ENCODE measurements around the gene RPL34. TPM values are rescaled to one million over a fixed set of nuclear protein-coding genes. Genes with fewer than 3 reads are reported as not detected.

The RPL34 gene
- total and polyA plus RNA-seq, 2 of the 4 experiments (the other 2 are of a cell fraction): 1,435 to 2,037 TPM

DNA sequence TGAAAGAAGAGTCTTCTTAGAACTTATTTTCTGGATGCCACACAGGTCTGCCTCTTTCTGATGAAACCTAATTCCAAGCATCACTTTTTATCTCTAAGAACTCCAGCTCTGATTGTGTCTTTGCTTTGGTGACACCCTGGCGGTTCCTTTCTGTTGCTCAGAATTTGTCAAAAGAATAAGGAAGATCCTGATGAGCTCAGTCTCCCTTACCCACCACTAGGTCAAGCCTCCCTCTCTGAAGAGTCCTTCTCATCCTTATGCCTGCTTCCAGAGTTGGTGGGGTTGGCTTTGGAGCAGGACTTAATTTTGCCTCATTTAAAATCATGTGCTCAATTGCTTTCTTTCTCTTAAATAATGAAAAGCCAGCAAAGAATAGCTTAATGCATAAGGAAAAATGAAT lies 31.5 kb upstream of the RPL34 start:
- Histone ChIP-seq H3K27ac (ENCODE audit: insufficient read depth, low read length) (no peak overlapping the region), H2BK120ac (ENCODE audit: low read depth, low read length) (no peak overlapping the region), H3K79me1 (ENCODE audit: low read depth in 1 of 2, low read length in 2 of 2) (no peaks in the 10 kb centered on the region), H2AFZ (replicated peaks; ENCODE audit: low read length, poor library complexity) (no peak overlapping the region), H4K8ac (ENCODE audit: low read depth in 2 of 2, low read length in 2 of 2) (no peak overlapping the region), H3K36me3 (ENCODE audit: control insufficient read depth, insufficient read depth, low read length) (no peaks in the 10 kb centered on the region), H3K9ac (ENCODE audit: low read depth, low read length) (no peak overlapping the region), H3K9me3 (ENCODE audit: control insufficient read depth, insufficient read depth, low read length) (no peaks in the 10 kb centered on the region), H3K9me1 (ENCODE audit: insufficient read depth, low read length) (no peaks in the 10 kb centered on the region), H3K14ac (replicated peaks; ENCODE audit: low read depth, low read length) (no peak overlapping the region), H3K56ac (ENCODE audit: extremely low read depth, insufficient read depth, low read length) (no peak overlapping the region), H2AK9ac (replicated peaks; ENCODE audit: low read depth, low read length, poor library complexity) (no peak overlapping the region), H3K4ac (ENCODE audit: low read depth, low read length) (no peak overlapping the region), H2AK5ac (ENCODE audit: low read depth, low read length) (no peak overlapping the region), H2BK5ac (ENCODE audit: low read depth, low read length, poor library complexity, severe bottlenecking) (no peak overlapping the region), H3K18ac (ENCODE audit: low read depth, low read length) (no peak overlapping the region), H4K91ac (ENCODE audit: insufficient read depth, low read depth, low read length) (no peak overlapping the region), H3K4me3 (ENCODE audit: insufficient read depth, low read depth, low read length) (no peak overlapping the region), H4K5ac (ENCODE audit: low read depth, low read length) (no peak overlapping the region), H3K4me2 (ENCODE audit: low read depth, low read length) (no peak overlapping the region), H3K23ac (ENCODE audit: low read depth, low read length) (no peak overlapping the region), H2BK15ac (ENCODE audit: low read depth, low read length) (no peak overlapping the region), H3K27me3 (ENCODE audit: control insufficient read depth, insufficient read depth, low read length) (peaks cover 2% of the 10 kb centered on the region; the same call in 1 of the 2 replicates), H4K20me1 (ENCODE audit: insufficient read depth, low read length) (no peaks in the 10 kb centered on the region), H3K4me1 (ENCODE audit: control insufficient read depth, insufficient read depth, low read length) (peaks cover 1% of the 10 kb centered on the region; the same call in 1 of the 2 replicates), H2BK20ac (ENCODE audit: low read depth, low read length) (no peak overlapping the region)
- TF ChIP-seq FOS (IDR thresholded peaks at IDR 0.05; ENCODE audit: low read depth, low read length) (no peak), NFE2L2 (IDR thresholded peaks at IDR 0.05; ENCODE audit: low read depth, low read length) (no peak), BHLHE40 (IDR thresholded peaks at IDR 0.05; ENCODE audit: low read depth, low read length) (no peak), CHD1 (IDR thresholded peaks at IDR 0.05; ENCODE audit: low read depth, low read length) (no peak), CEBPB (IDR thresholded peaks at IDR 0.05; ENCODE audit: low read depth, low read length) (no peak), RAD21 (IDR thresholded peaks at IDR 0.05; ENCODE audit: low read length) (no peak), RFX5 (IDR thresholded peaks at IDR 0.05; ENCODE audit: low read depth, low read length) (no peak), SMC3 (IDR thresholded peaks at IDR 0.05; ENCODE audit: low read depth, low read length) (no peak), MXI1 (IDR thresholded peaks at IDR 0.05; ENCODE audit: borderline replicate concordance, low read depth, low read length) (no peak), POLR2A (IDR thresholded peaks at IDR 0.05; ENCODE audit: low read depth, low read length) (no peak), MAZ (IDR thresholded peaks at IDR 0.05; ENCODE audit: borderline replicate concordance, low read depth, low read length) (no peak), MAFK (IDR thresholded peaks at IDR 0.05; ENCODE audit: low read depth, low read length) (no peak), RCOR1 (IDR thresholded peaks at IDR 0.05; ENCODE audit: insufficient replicate concordance, low read length) (no peak)
- TF ChIP-seq, protein P1, sequence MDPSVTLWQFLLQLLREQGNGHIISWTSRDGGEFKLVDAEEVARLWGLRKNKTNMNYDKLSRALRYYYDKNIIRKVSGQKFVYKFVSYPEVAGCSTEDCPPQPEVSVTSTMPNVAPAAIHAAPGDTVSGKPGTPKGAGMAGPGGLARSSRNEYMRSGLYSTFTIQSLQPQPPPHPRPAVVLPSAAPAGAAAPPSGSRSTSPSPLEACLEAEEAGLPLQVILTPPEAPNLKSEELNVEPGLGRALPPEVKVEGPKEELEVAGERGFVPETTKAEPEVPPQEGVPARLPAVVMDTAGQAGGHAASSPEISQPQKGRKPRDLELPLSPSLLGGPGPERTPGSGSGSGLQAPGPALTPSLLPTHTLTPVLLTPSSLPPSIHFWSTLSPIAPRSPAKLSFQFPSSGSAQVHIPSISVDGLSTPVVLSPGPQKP (IDR thresholded peaks at IDR 0.05; ENCODE audit: borderline replicate concordance, low read depth, low read length): no peak
- TF ChIP-seq, protein P2, sequence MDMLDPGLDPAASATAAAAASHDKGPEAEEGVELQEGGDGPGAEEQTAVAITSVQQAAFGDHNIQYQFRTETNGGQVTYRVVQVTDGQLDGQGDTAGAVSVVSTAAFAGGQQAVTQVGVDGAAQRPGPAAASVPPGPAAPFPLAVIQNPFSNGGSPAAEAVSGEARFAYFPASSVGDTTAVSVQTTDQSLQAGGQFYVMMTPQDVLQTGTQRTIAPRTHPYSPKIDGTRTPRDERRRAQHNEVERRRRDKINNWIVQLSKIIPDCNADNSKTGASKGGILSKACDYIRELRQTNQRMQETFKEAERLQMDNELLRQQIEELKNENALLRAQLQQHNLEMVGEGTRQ (IDR thresholded peaks at IDR 0.05; ENCODE audit: low read depth, low read length): no peak
- TF ChIP-seq, protein P3, sequence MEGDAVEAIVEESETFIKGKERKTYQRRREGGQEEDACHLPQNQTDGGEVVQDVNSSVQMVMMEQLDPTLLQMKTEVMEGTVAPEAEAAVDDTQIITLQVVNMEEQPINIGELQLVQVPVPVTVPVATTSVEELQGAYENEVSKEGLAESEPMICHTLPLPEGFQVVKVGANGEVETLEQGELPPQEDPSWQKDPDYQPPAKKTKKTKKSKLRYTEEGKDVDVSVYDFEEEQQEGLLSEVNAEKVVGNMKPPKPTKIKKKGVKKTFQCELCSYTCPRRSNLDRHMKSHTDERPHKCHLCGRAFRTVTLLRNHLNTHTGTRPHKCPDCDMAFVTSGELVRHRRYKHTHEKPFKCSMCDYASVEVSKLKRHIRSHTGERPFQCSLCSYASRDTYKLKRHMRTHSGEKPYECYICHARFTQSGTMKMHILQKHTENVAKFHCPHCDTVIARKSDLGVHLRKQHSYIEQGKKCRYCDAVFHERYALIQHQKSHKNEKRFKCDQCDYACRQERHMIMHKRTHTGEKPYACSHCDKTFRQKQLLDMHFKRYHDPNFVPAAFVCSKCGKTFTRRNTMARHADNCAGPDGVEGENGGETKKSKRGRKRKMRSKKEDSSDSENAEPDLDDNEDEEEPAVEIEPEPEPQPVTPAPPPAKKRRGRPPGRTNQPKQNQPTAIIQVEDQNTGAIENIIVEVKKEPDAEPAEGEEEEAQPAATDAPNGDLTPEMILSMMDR (conservative IDR thresholded peaks at IDR 0.05; ENCODE audit: low read depth, low read length): no peak
- in situ Hi-C loops (cut with MboI; ENCODE audit: low sequenced_read_pairs) (no loop called here), intact Hi-C loops (cut with micrococcal nuclease) (no loop called here), dilution Hi-C loops (cut with HindIII; ENCODE audit: low sequenced_read_pairs, unreplicated experiment) (no loop called here)
- no peak for DNase-seq
- ChIA-PET POLR2A (ENCODE audit: unreplicated experiment) (no interaction called here), CTCF (interaction anchor here (0.8 to 1.1 kb wide), 2 partner anchors 16 to 686 kb away, joined by 4 to 7 read pairs; no protein-coding TSS in a partner anchor)
- BruUV-seq (replicated peaks): no TSS peak
- ATAC-seq (ENCODE audit: low read depth): no peak
- no CpG with 5 or more reads among the region's 1 CpG for WGBS, 2 experiments (ENCODE audit: extremely low coverage in 2 of 2, insufficient read length in 1 of 2)

Data from IMR-90 (cell line).